GM12873 (cell line): ENCODE measurements around the gene ZC3H15.

ENCODE experiments used
- TF ChIP-seq, protein P1 (sequence below): IDR thresholded peaks from 2 replicates; pipeline ENCODE4 v1.5.1; 2012; ENCODE audit warnings: low read depth, mild to moderate bottlenecking, moderate library complexity, low read length, control low read depth; ENCODE audit not compliant: insufficient read depth; ENCODE audit errors: missing control alignments

The ZC3H15 gene

DNA sequence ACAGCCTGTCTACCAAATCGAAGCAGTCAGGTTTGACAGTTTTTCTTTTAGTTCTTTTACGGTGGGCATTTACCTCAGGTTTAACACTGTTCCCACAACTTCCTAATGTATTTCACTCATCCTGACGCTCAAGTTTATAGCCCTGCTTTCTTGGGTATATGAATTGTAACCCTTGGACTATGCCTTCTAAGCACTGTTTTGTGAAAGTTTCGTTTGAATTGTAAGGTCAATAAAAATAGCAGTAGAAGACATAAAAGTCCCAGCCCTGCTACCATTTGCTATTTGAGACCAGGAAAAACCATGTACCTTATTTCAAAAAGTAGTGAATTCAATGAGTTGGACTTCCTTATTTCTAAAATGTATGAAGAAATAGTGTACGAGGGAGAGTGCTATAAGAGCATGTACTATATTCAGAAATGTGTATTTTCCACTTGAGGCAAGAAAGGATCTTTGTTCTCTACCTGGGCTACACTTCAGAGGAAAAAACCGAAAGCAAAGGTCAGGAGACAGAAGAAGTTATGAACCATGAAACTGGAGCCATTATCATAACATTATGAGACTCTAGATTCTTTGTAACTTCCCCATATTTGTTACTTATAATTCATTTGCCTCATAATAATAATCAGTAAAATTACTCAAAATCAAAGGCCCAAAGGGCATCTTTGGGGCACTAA lies 1.9 kb upstream of the ZC3H15 start:
- TF ChIP-seq, protein P1, sequence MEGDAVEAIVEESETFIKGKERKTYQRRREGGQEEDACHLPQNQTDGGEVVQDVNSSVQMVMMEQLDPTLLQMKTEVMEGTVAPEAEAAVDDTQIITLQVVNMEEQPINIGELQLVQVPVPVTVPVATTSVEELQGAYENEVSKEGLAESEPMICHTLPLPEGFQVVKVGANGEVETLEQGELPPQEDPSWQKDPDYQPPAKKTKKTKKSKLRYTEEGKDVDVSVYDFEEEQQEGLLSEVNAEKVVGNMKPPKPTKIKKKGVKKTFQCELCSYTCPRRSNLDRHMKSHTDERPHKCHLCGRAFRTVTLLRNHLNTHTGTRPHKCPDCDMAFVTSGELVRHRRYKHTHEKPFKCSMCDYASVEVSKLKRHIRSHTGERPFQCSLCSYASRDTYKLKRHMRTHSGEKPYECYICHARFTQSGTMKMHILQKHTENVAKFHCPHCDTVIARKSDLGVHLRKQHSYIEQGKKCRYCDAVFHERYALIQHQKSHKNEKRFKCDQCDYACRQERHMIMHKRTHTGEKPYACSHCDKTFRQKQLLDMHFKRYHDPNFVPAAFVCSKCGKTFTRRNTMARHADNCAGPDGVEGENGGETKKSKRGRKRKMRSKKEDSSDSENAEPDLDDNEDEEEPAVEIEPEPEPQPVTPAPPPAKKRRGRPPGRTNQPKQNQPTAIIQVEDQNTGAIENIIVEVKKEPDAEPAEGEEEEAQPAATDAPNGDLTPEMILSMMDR = no peak

DNA sequence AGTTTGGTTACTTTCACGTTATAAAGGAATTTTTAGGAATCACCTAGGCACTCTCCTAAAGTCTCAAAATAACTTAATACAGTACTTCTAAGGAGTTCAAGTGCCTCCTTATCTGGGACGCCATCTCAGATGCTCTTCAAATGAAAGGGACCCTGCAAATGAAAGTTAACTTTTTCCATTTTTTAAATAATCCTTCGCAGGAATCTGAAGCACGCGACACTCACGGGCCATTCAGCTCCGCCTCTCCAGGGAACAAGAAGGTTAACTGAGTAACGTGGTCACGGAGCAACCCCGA lies 537 bp upstream of the ZC3H15 start:
- TF ChIP-seq, protein P1 = no peak

DNA sequence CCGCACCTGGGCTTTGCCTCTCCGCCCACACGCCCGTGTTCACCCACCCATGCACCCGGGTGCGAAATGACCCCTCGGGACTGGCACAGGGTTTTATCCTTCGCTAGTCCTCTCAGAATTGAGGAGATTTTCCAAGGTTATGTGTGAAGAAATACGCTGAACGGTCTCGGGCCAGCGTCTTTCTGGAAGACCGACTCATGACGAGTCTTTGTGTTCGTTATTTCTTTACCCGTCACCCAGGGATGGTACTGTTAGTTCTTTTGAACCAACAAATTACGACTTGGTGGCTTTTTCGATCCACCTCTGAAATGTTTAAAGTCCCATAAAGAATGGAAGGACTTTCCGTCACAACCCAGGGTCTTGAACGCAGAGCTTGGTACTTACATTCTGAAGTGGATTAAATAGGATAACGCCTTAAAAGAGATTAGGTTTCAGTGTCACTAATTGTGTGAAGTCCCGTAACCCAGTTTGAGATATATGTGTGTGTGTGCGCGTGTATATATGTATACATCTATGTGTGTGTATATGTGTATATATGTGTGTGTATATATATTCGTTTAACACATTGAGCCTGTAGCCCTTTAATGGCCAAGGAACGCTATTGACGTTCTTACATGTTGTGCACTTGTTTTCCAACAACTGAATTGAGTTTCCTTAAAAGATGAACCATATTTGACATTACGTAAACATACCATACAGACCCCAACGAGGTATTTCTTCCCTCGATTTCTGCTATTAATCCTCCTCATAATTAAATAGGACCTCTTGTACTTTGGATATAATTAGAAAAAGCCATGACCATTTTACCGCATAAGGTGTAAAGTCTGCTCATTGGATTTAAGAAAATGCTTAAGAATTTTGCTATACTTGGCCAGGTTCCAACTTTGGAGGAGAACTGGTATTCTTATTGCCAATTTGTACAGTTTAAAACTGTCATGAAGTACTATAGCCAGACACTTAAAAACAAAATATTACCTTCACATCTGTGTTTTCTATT lies 889 bp downstream of the ZC3H15 start:
- TF ChIP-seq, protein P1 = no peak

DNA sequence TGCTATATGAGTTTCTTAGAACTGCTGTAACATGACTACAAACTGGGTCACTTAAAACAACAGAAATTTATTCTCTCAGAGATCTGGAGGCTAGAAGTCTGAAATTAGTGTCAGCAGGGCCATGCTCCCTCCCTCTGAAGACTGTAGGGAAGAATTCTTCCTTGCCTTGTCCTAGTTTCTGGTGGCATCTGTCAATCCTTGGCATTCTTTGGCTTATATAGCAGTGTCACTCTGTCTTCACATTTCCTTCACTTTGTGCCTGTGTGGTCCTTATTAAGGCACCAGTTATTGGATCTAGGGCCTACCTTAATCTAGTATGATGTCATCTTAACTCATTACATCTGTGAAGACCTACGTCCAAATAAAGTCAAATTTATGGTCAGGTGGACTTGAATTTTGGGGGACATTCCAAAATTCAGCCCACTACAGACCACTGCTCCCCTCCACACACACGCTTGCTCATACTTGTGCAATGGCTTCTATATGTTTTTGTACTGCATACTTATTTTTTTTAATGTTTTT lies 7.6 kb downstream of the ZC3H15 start:
- TF ChIP-seq, protein P1 = no peak

DNA sequence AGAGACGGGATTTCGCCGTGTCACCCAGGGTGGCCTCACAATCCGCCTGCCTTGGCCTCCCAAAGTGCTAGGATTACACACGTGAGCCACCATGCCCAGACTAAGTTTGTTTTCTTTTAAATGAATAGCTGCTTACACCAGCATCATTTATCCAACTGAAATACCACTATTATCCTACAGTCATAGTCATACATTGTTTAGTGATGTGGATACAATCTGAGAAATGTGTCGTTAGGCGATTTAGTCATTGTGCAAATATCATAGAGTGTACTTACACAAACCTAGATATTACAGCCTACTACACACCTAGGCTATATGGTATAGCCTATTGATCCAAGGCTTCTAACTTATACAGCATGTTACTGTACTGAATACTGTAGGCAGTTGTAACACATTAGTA lies 10.3 kb downstream of the ZC3H15 start:
- TF ChIP-seq, protein P1 = no peak

DNA sequence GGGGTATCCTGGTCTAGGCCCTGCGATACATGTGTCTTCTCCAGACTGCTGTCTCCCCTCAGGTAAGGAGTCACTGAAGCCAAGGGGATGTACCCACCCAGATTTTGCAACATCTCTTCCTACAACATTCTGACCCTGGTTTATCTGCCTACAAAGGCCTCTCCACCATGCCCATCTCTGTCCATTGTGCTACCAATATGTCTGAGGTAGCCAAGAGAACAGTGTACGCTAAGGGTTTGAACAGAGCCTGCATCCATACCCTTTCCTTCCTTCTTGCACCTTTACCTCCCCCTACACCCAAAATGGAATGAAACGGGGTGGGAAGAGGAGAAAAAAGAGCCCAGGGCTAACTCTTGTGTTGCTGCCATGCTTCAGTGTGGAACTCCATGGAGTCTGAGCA lies 11.9 kb downstream of the ZC3H15 start:
- TF ChIP-seq, protein P1 = no peak

DNA sequence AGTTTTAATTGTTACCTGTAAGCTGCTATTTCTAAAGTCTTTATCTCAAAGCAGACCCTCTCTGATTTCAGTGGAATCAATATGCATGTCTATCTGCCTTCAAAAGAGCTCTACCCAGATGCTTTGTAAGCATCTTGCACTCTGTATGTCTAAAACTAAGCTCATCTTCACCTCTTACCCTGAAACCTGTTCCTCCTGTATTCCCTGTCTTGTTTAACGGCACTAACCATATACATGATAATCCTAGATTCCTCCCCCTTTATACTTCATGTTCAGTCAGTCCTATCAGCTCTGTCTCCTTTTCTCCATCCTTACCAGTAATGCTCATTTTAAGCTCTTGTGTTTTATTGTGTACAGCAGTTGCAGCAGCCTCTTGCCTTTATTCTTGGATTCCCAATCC lies 12.8 kb downstream of the ZC3H15 start:
- TF ChIP-seq, protein P1 = no peak
